Prostate gland (tissue), 2 donors: Measurements from ENCODE around the gene CBR3.

Source experiments
- CTCF ChIP-seq, 4 experiments: fragments of 200-600 bp in 2 of 4; fragments of 450-650 bp in 2 of 4; sonication (generic) in 2 of 4; IDR thresholded peaks; 1 replicate in 3 of 4; 2 replicates in 1 of 4; pipeline ENCODE4 v1.5.1; 2016 to 2019; ENCODE audit warnings: antibody characterized with exemption in 4 of 4, mild to moderate bottlenecking in 2 of 4, moderate library complexity in 2 of 4
- POLR2A ChIP-seq: fragments of 450-650 bp; IDR thresholded peaks from one replicate; pipeline ENCODE4 v1.6.1; 2016; ENCODE audit warnings: antibody characterized with exemption, mild to moderate bottlenecking
- POLR2AphosphoS5 ChIP-seq: sonication (generic); formaldehyde crosslinking; IDR thresholded peaks from one replicate; pipeline ENCODE4 v1.6.1; 2017; ENCODE audit warnings: antibody characterized with exemption

GRCh38 chr21:36127977-36128376, 6.9 kb upstream of the CBR3 start:
- peak in 1 of 4 experiments; percentile 21 for TF ChIP-seq CTCF (IDR thresholded peaks at IDR 0.05)
- no peak for TF ChIP-seq POLR2A
- TF ChIP-seq POLR2AphosphoS5: no peak
